ENCODE measurements around the gene USP31. TPM values are rescaled to one million over a fixed set of nuclear protein-coding genes. Genes with fewer than 3 reads are reported as not detected.
A peak's percentile ranks its signal among the peaks of the same experiment; 100 is the strongest.

Gene USP31
- total and polyA plus RNA-seq, 9 donors, result 3.7 to 6.2 (median 5.1) TPM

GRCh38 chr16:23160082-23160481 lies 10.8 kb upstream of the USP31 start:
- no peaks in the 10 kb centered on the region for H3K4me1 ChIP-seq (ENCODE audit: control insufficient read depth, insufficient read depth, low read length)
- 57% methylated on average over 4 of the region's 4 CpGs for WGBS (ENCODE audit: insufficient coverage)
- DNase-seq, result no peak

GRCh38 chr16:23158114-23158513 lies 8.9 kb upstream of the USP31 start:
- Histone ChIP-seq H3K27me3 (ENCODE audit: control insufficient read depth, insufficient read depth, low read length) (peaks cover 8% of the 10 kb centered on the region), H3K36me3 (ENCODE audit: control insufficient read depth, insufficient read depth, low read length) (no peaks in the 10 kb centered on the region), H3K4me3 (ENCODE audit: low read length) (no peak overlapping the region), H3K4me1 (ENCODE audit: control insufficient read depth, insufficient read depth, low read length) (no peaks in the 10 kb centered on the region), H3K27ac (ENCODE audit: low read length) (no peak overlapping the region), H3K9me3 (replicated peaks; ENCODE audit: control insufficient read depth, low read depth, low read length) (no peaks in the 10 kb centered on the region)
- no peak for DNase-seq
- 83% methylated on average over 2 of the region's 6 CpGs for WGBS (ENCODE audit: insufficient coverage)

More at GRCh38 chr16:23160082-23160481, 10.8 kb upstream of the USP31 start:
- Histone ChIP-seq H3K4me3 (ENCODE audit: low read length) (no peak overlapping the region), H3K27ac (ENCODE audit: low read length) (no peak overlapping the region), H3K36me3 (ENCODE audit: control insufficient read depth, insufficient read depth, low read length) (no peaks in the 10 kb centered on the region), H3K27me3 (ENCODE audit: control insufficient read depth, insufficient read depth, low read length) (peaks cover 8% of the 10 kb centered on the region), H3K9me3 (replicated peaks; ENCODE audit: control insufficient read depth, low read depth, low read length) (no peaks in the 10 kb centered on the region)

- 50% methylated on average over 1 of the region's 1 CpG for WGBS (ENCODE audit: insufficient coverage)
- Histone ChIP-seq H3K9me3 (replicated peaks; ENCODE audit: control insufficient read depth, low read depth, low read length) (no peaks in the 10 kb centered on the region), H3K27me3 (ENCODE audit: control insufficient read depth, insufficient read depth, low read length) (peaks cover 8% of the 10 kb centered on the region), H3K4me3 (ENCODE audit: low read length) (no peak overlapping the region), H3K27ac (ENCODE audit: low read length) (no peak overlapping the region), H3K4me1 (ENCODE audit: control insufficient read depth, insufficient read depth, low read length) (no peaks in the 10 kb centered on the region), H3K36me3 (ENCODE audit: control insufficient read depth, insufficient read depth, low read length) (no peaks in the 10 kb centered on the region)
- DNase-seq, result no peak
Measured at GRCh38 chr16:23156946-23157460, 7.8 kb upstream of the USP31 start.

- no peak for DNase-seq
- 86% methylated on average over 1 of the region's 3 CpGs for WGBS (ENCODE audit: insufficient coverage)
- H3K4me3 ChIP-seq (ENCODE audit: low read length), result no peak overlapping the region
Measured at GRCh38 chr16:23156110-23156509, 6.9 kb upstream of the USP31 start.

GRCh38 chr16:23155445-23156049 lies 6.3 kb upstream of the USP31 start:
- Histone ChIP-seq H3K9me3 (replicated peaks; ENCODE audit: control insufficient read depth, low read depth, low read length) (no peaks in the 10 kb centered on the region), H3K4me1 (ENCODE audit: control insufficient read depth, insufficient read depth, low read length) (no peaks in the 10 kb centered on the region), H3K36me3 (ENCODE audit: control insufficient read depth, insufficient read depth, low read length) (no peaks in the 10 kb centered on the region), H3K27me3 (ENCODE audit: control insufficient read depth, insufficient read depth, low read length) (peaks cover 8% of the 10 kb centered on the region), H3K27ac (ENCODE audit: low read length) (no peak overlapping the region), H3K4me3 (ENCODE audit: low read length) (no peak overlapping the region)
- DNase-seq, result no peak
- WGBS (ENCODE audit: insufficient coverage), result 16% methylated on average over 6 of the region's 7 CpGs

More at GRCh38 chr16:23156110-23156509, 6.9 kb upstream of the USP31 start:
- no peaks in the 10 kb centered on the region for H3K4me1 ChIP-seq (ENCODE audit: control insufficient read depth, insufficient read depth, low read length)
- H3K9me3 ChIP-seq (replicated peaks; ENCODE audit: control insufficient read depth, low read depth, low read length), result no peaks in the 10 kb centered on the region
- H3K27me3 ChIP-seq (ENCODE audit: control insufficient read depth, insufficient read depth, low read length), result peaks cover 8% of the 10 kb centered on the region
- H3K27ac ChIP-seq (ENCODE audit: low read length), result no peak overlapping the region
- H3K36me3 ChIP-seq (ENCODE audit: control insufficient read depth, insufficient read depth, low read length), result no peaks in the 10 kb centered on the region

- WGBS (ENCODE audit: insufficient coverage), result 84% methylated on average over 8 of the region's 12 CpGs
- Histone ChIP-seq H3K27ac (ENCODE audit: low read length) (no peak overlapping the region), H3K4me1 (ENCODE audit: control insufficient read depth, insufficient read depth, low read length) (peaks cover 8% of the 10 kb centered on the region), H3K27me3 (ENCODE audit: control insufficient read depth, insufficient read depth, low read length) (peaks cover 8% of the 10 kb centered on the region), H3K4me3 (ENCODE audit: low read length) (no peak overlapping the region), H3K9me3 (replicated peaks; ENCODE audit: control insufficient read depth, low read depth, low read length) (no peaks in the 10 kb centered on the region), H3K36me3 (ENCODE audit: control insufficient read depth, insufficient read depth, low read length) (no peaks in the 10 kb centered on the region)
- DNase-seq, result no peak
Measured at GRCh38 chr16:23152386-23153178, 3.3 kb upstream of the USP31 start.

- Histone ChIP-seq H3K27me3 (ENCODE audit: control insufficient read depth, insufficient read depth, low read length) (no peaks in the 10 kb centered on the region), H3K4me1 (ENCODE audit: control insufficient read depth, insufficient read depth, low read length) (peaks cover 15% of the 10 kb centered on the region), H3K4me3 (ENCODE audit: low read length) (peak overlapping the region; percentile 42), H3K9me3 (replicated peaks; ENCODE audit: control insufficient read depth, low read depth, low read length) (no peaks in the 10 kb centered on the region), H3K36me3 (ENCODE audit: control insufficient read depth, insufficient read depth, low read length) (no peaks in the 10 kb centered on the region), H3K27ac (ENCODE audit: low read length) (no peak overlapping the region)
- WGBS (ENCODE audit: insufficient coverage), result 54% methylated on average over 3 of the region's 4 CpGs
- no peak for DNase-seq
Measured at GRCh38 chr16:23149993-23150364, 727 bp upstream of the USP31 start.

GRCh38 chr16:23148513-23149266 lies 562 bp downstream of the USP31 start:
- H3K4me3 ChIP-seq (ENCODE audit: low read length), result peak overlapping the region; percentile 48
- no peaks in the 10 kb centered on the region for H3K27me3 ChIP-seq (ENCODE audit: control insufficient read depth, insufficient read depth, low read length)
- H3K9me3 ChIP-seq (replicated peaks; ENCODE audit: control insufficient read depth, low read depth, low read length), result no peaks in the 10 kb centered on the region
- under 1% methylated on average over 103 of the region's 103 CpGs for WGBS (ENCODE audit: insufficient coverage)
- peak; percentile 72 for DNase-seq
- peaks cover 15% of the 10 kb centered on the region for H3K4me1 ChIP-seq (ENCODE audit: control insufficient read depth, insufficient read depth, low read length)
- no peaks in the 10 kb centered on the region for H3K36me3 ChIP-seq (ENCODE audit: control insufficient read depth, insufficient read depth, low read length)
- H3K27ac ChIP-seq (ENCODE audit: low read length), result no peak overlapping the region

- no peaks in the 10 kb centered on the region for H3K9me3 ChIP-seq (replicated peaks; ENCODE audit: control insufficient read depth, low read depth, low read length)
- peak overlapping the region; percentile 48 for H3K4me3 ChIP-seq (ENCODE audit: low read length)
- no peaks in the 10 kb centered on the region for H3K36me3 ChIP-seq (ENCODE audit: control insufficient read depth, insufficient read depth, low read length)
- H3K27ac ChIP-seq (ENCODE audit: low read length), result no peak overlapping the region
- H3K27me3 ChIP-seq (ENCODE audit: control insufficient read depth, insufficient read depth, low read length), result no peaks in the 10 kb centered on the region
- no peak for DNase-seq
- 0% methylated on average over 1 of the region's 7 CpGs for WGBS (ENCODE audit: insufficient coverage)
- peaks cover 15% of the 10 kb centered on the region for H3K4me1 ChIP-seq (ENCODE audit: control insufficient read depth, insufficient read depth, low read length)
Measured at GRCh38 chr16:23148166-23148512, 1.1 kb downstream of the USP31 start.

GRCh38 chr16:23147666-23148065 lies 1.6 kb downstream of the USP31 start:
- Histone ChIP-seq H3K36me3 (ENCODE audit: control insufficient read depth, insufficient read depth, low read length) (no peaks in the 10 kb centered on the region), H3K4me1 (ENCODE audit: control insufficient read depth, insufficient read depth, low read length) (peaks cover 15% of the 10 kb centered on the region), H3K27ac (ENCODE audit: low read length) (no peak overlapping the region), H3K27me3 (ENCODE audit: control insufficient read depth, insufficient read depth, low read length) (no peaks in the 10 kb centered on the region), H3K4me3 (ENCODE audit: low read length) (no peak overlapping the region), H3K9me3 (replicated peaks; ENCODE audit: control insufficient read depth, low read depth, low read length) (no peaks in the 10 kb centered on the region)
- DNase-seq, result no peak
- WGBS (ENCODE audit: insufficient coverage), result 75% methylated on average over 1 of the region's 4 CpGs
